ENCODE results near the gene GPR161.

DNA sequence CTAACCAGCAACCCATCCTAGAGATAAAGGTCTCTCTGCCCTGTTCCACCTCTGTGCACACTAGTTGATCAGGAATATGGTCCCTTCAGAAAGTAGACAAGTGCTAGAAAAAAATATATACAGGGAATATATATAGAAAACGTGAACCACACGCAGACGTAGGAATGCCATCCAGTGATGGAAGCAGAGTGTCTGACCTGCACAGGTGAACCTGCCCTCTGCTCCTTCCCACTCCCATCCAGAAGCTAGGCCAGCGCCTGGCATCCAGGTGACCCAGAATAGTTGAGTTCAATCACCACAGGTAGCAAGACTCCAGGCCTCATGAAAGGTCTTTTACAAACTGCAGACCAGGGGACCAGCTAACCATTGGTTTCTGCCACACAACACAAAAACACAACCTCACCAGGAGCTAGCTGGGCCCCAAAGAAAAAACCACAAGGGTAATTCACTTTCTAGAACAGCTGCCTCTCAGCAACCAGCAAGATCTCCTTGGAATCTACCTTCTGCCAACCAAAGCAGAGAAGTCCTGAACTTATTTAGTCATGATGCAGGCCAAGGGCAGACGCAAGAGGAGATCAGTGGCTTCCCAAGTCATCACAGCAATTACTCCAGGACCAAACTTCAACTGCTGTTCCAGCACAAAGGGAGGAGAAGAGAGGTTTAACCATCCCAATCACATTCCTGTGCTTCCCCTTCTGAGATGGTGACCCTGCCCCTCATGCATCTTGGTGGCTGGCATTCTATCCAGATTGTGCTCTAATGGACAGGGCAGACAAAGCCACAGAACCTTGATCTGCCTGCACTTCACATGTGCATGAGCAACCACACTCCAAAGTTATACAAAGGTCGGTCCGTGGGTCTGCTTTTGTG is 53.0 kb downstream of the GPR161 start:
- TF ChIP-seq CTCF (IDR thresholded peaks at IDR 0.05; ENCODE audit: low read length) (no peak), EZH2 (IDR thresholded peaks at IDR 0.05; ENCODE audit: borderline replicate concordance, low read length) (no peak)
